MCF 10A (cell line): ENCODE measurements around the gene NMBR. TPM values are rescaled to one million over a fixed set of nuclear protein-coding genes. Genes with fewer than 3 reads are reported as not detected.
A peak's percentile ranks its signal among the peaks of the same experiment; 100 is the strongest.

ENCODE experiments used
- BruUV-seq: library from RNA; stranded (reverse); fragments of 400-500 nt; replicated peaks from 2 replicates; lab custom pipeline; 2021; lab: Mats Ljungman, UMichigan
- CTCF ChIA-PET: fragments of 300-600 bp; sonication (Branson Sonifier 250); formaldehyde crosslinking; extraction: SDS; loops from one replicate; lab custom pipeline; 2021; ENCODE audit warnings: antibody characterized with exemption, inconsistent platforms; lab: Yijun Ruan, JAX
- POLR2A ChIA-PET: fragments of 300-600, 350-650 bp; sonication (Branson Sonifier 250); formaldehyde crosslinking; extraction: SDS; loops from one replicate; lab custom pipeline; 2020; ENCODE audit warnings: antibody characterized with exemption, inconsistent platforms; lab: Yijun Ruan, JAX
- DNase-seq: peaks from one replicate; pipeline ENCODE4 v3.0.0-alpha.2; 2018; ENCODE audit not compliant: unreplicated experiment
- H3K27ac Mint-ChIP-seq: one replicate; pipeline ENCODE4 v1.8.0; 2022; ENCODE audit warnings: mild to moderate bottlenecking, low read depth, mixed read lengths; ENCODE audit not compliant: unreplicated experiment
- H3K27me3 Mint-ChIP-seq: one replicate; pipeline ENCODE4 v1.8.0; 2022; ENCODE audit warnings: mixed read lengths; ENCODE audit not compliant: insufficient read depth, unreplicated experiment
- H3K36me3 Mint-ChIP-seq: one replicate; pipeline ENCODE4 v1.8.0; 2022; ENCODE audit warnings: mild to moderate bottlenecking, moderate library complexity, mixed read lengths; ENCODE audit not compliant: insufficient read depth, unreplicated experiment
- H3K4me1 Mint-ChIP-seq: one replicate; pipeline ENCODE4 v1.8.0; 2022; ENCODE audit warnings: mixed read lengths; ENCODE audit not compliant: insufficient read depth, unreplicated experiment
- H3K4me3 Mint-ChIP-seq: one replicate; pipeline ENCODE4 v1.8.0; 2022; ENCODE audit warnings: mild to moderate bottlenecking, moderate library complexity, mixed read lengths; ENCODE audit not compliant: unreplicated experiment
- H3K9me3 Mint-ChIP-seq: one replicate; pipeline ENCODE4 v1.8.0; 2022; ENCODE audit warnings: mixed read lengths; ENCODE audit not compliant: unreplicated experiment
- intact Hi-C: fragments of 100-400 bp; cut with micrococcal nuclease; formaldehyde crosslinking; loops from 2 replicates; pipeline ENCODE4 v1.14.1; 2022
- total RNA-seq: library from RNA; stranded (reverse); gene quantifications from 2 replicates; pipeline ENCODE4 v1.2.3, GENCODE V29; 2022
- TF ChIP-seq, protein P1 (sequence below): fragments of 200-600 bp; IDR thresholded peaks from one replicate; pipeline ENCODE4 v1.8.0; 2022; ENCODE audit warnings: antibody characterized with exemption, mild to moderate bottlenecking; ENCODE audit not compliant: unreplicated experiment

The NMBR gene
- total RNA-seq, 1 experiment from 2014 or later = not detected

DNA sequence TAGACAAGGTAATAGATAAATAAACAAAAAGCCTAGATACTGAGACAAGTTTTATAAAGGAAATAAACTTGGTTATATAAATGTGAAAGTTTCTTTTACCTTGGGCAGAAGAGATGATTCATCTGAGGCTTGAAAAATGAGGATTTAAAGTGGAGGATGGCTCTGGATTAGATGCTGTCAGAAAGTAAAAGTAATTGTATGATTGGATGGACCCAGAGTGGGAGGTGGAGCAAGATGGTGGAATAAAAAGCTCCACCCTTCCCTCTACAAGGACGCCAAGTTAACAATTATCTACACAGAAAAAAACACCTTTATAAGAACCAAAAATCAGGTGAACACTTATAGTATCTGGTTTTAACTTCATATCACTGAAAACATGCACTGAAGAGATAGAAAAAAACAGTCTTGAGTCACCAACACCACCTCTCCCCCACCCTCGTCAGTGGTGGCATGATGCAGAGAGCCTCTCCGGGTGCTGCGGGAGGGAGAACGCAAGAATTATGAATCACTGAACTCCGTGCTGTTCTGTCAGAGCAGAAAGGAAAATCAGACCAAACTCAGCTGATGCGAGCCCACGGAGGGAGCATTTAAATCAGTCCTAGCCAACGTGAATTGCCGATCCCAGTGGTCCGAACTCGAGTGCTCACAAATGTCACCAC lies 98.9 kb downstream of the NMBR start:
- intact Hi-C loops = loop anchor here (5.0 kb wide), 1 partner anchor 371 kb away; no protein-coding TSS in a partner anchor
- Mint-ChIP-seq H3K9me3 (peaks cover 30% of the 10 kb centered on the region), H3K4me3 (no peak overlapping the region), H3K4me1 (no peaks in the 10 kb centered on the region), H3K27ac (no peak overlapping the region), H3K27me3 (peaks cover 36% of the 10 kb centered on the region), H3K36me3 (no peaks in the 10 kb centered on the region)
- TF ChIP-seq, protein P1, sequence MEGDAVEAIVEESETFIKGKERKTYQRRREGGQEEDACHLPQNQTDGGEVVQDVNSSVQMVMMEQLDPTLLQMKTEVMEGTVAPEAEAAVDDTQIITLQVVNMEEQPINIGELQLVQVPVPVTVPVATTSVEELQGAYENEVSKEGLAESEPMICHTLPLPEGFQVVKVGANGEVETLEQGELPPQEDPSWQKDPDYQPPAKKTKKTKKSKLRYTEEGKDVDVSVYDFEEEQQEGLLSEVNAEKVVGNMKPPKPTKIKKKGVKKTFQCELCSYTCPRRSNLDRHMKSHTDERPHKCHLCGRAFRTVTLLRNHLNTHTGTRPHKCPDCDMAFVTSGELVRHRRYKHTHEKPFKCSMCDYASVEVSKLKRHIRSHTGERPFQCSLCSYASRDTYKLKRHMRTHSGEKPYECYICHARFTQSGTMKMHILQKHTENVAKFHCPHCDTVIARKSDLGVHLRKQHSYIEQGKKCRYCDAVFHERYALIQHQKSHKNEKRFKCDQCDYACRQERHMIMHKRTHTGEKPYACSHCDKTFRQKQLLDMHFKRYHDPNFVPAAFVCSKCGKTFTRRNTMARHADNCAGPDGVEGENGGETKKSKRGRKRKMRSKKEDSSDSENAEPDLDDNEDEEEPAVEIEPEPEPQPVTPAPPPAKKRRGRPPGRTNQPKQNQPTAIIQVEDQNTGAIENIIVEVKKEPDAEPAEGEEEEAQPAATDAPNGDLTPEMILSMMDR = no peak
- no peak for DNase-seq
- BruUV-seq = no TSS peak
- ChIA-PET POLR2A (no interaction called here), CTCF (interaction anchor here (0.7 to 0.9 kb wide), 3 partner anchors 9 to 59 kb away, joined by 3 to 4 read pairs (median 4); no protein-coding TSS in a partner anchor)

DNA sequence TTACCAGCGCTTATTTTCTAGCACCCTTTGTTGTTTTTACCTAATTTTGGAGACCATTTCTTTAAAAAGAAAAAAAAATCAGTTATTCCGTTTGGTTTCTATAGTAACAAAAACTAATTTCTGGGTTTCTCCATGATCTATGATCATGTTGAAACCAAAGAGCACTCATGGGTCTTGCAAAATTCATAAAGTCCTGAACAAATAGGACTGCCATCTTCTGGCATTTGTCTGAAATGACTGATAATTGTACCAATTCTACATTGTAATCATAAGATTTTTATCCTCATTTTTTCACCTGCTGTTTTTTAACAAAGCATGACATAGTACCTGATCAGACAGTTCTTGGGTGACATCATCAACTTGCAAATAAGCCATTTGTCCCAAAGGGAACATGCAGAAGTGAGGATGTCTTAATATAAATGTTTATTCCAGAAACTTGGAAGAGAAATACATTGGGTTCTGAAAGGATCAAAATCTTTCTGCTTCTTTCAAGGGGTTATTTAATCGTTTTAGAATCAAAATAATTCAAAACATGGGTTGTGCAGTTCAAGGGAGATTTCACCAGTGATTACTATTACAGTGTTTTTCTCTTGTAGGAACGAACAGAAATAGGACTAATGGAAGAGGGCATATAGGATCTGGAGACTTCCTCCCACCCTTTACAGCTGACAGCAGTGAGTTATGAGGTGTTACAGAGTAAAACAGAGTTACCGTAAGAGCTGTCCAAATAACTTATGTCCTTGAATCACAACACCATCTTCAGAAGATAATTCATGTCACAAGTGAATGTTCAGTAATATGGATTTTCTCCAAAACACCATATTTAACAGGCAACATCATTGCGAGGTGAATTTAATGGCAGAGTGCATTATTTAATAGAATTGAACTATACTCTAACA lies 101.3 kb downstream of the NMBR start:
- intact Hi-C loops = loop anchor here (1.0 to 5.0 kb wide), 2 partner anchors 56 to 368 kb away; no protein-coding TSS in a partner anchor
- no TSS peak for BruUV-seq
- Mint-ChIP-seq H3K36me3 (no peaks in the 10 kb centered on the region), H3K9me3 (peaks cover 8% of the 10 kb centered on the region), H3K4me1 (no peaks in the 10 kb centered on the region), H3K27ac (no peak overlapping the region), H3K27me3 (peaks cover 42% of the 10 kb centered on the region), H3K4me3 (no peak overlapping the region)
- ChIA-PET CTCF (interaction anchor here (0.6 to 2.2 kb wide), 3 partner anchors 18 to 388 kb away, joined by 4 to 17 read pairs (median 6); no protein-coding TSS in a partner anchor), POLR2A (no interaction called here)
- DNase-seq = peak; percentile 40
- TF ChIP-seq, protein P1 = peak; percentile 35

DNA sequence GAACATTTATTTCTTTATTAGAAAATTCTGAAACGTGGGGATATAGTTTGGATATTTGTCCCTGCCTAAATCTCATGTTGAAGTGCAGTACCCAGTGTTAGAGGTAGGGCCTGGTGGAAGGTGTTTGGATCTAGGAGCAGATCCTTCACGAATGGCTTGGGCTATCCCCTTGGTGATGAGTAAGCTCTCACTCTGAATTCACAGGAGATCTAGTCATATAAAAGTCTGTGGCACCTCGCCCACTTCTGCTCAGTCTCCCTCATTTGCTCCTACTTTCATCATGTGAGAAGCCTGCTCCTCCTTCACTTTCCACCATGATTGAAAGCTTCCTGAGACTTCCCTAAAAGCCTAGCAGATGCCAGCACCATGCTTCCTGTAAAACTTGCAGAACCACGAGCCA lies 111.0 kb downstream of the NMBR start:
- POLR2A ChIA-PET = interaction anchor here (0.6 kb wide), 1 partner anchor 46 kb away, joined by 3 read pairs; no protein-coding TSS in a partner anchor
- Mint-ChIP-seq H3K27ac (no peak overlapping the region), H3K4me1 (no peaks in the 10 kb centered on the region), H3K4me3 (no peak overlapping the region), H3K27me3 (no peaks in the 10 kb centered on the region), H3K9me3 (no peaks in the 10 kb centered on the region), H3K36me3 (no peaks in the 10 kb centered on the region)
- TF ChIP-seq, protein P1 = no peak
- CTCF ChIA-PET = interaction anchor here (0.6 kb wide), 2 partner anchors 83 to 738 kb away, joined by 3 read pairs; no protein-coding TSS in a partner anchor
- intact Hi-C loops = no loop called here
- BruUV-seq = no TSS peak
- no peak for DNase-seq

DNA sequence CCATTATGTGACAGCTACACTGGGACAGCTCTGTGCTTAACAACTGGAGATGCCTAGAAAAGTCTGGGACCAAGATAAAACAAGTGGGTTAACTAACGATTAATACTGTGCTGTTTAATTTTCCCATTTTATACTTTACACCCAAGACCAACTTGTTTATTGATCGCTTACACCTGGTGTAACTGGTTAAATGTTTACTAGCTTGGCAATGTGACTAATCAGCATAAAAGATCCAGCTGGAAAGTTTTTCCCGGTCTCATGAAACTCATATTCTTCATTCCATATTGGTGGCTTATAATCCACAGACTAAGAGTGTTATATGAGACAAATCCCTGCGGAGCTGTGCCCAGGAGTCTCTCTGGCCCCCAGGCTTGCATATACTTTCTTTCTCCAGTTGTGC lies 115.9 kb downstream of the NMBR start:
- Mint-ChIP-seq H3K9me3 (no peaks in the 10 kb centered on the region), H3K27ac (no peak overlapping the region), H3K27me3 (no peaks in the 10 kb centered on the region), H3K4me3 (no peak overlapping the region), H3K4me1 (no peaks in the 10 kb centered on the region), H3K36me3 (no peaks in the 10 kb centered on the region)
- TF ChIP-seq, protein P1 = no peak
- intact Hi-C loops = no loop called here
- CTCF ChIA-PET = no interaction called here
- POLR2A ChIA-PET = no interaction called here
- DNase-seq = no peak
- no TSS peak for BruUV-seq
